NK-92 treated with Interleukin-12 subunit alpha and Interleukin-12 subunit beta, amount 100 ng/mL, for 24 hours (cell line): ENCODE data around the gene TAS2R30.
"Not testable (repeated sequence)": the region's sequence is repeated elsewhere in the genome, so short reads cannot be mapped to it uniquely, and the experiment has no call there.

ENCODE experiments used
- DNase-seq: peaks from one replicate; lab custom pipeline; 2025; lab: John Stamatoyannopoulos, UW

TAS2R30 gene

GRCh38 chr12:11130382-11130781 is 4.1 kb downstream of the TAS2R30 start:
- DNase-seq = no peak

- DNase-seq = not testable (repeated sequence)
These were observed 20.3 kb downstream of the TAS2R30 start for GRCh38 chr12:11114130-11114529.

- not testable (repeated sequence) for DNase-seq
These were observed 23.2 kb downstream of the TAS2R30 start for GRCh38 chr12:11111213-11111612.

GRCh38 chr12:11108862-11109261 is 25.6 kb downstream of the TAS2R30 start:
- DNase-seq = no peak

GRCh38 chr12:11107719-11108118 is 26.7 kb downstream of the TAS2R30 start:
- DNase-seq = no peak

GRCh38 chr12:11106288-11106687 is 28.2 kb downstream of the TAS2R30 start:
- DNase-seq = no peak

GRCh38 chr12:11105546-11105945 is 28.9 kb downstream of the TAS2R30 start:
- DNase-seq = no peak

GRCh38 chr12:11094910-11095309 is 39.5 kb downstream of the TAS2R30 start:
- DNase-seq = not testable (repeated sequence)

GRCh38 chr12:11092128-11092527 is 42.3 kb downstream of the TAS2R30 start, which contains the start of gene TAS2R43:
Gene TAS2R43 (minus strand): TSS chr12:11092313. CDS start chr12:11092229, 84 bp downstream.
- DNase-seq = no peak

GRCh38 chr12:11089246-11089645 is 45.2 kb downstream of the TAS2R30 start:
- DNase-seq = no peak

GRCh38 chr12:11085419-11085818 is 49.0 kb downstream of the TAS2R30 start:
- no peak for DNase-seq
